ENCODE results near the gene APBB3. TPM values are rescaled to one million over a fixed set of nuclear protein-coding genes. Genes with fewer than 3 reads are reported as not detected.
"Not testable (repeated sequence)": the region's sequence is repeated elsewhere in the genome, so short reads cannot be mapped to it uniquely, and the experiment has no call there.

The APBB3 gene
- total RNA-seq, 4 donors from 2014 or later, result 13.5 to 55.9 (median 33.2) TPM

DNA sequence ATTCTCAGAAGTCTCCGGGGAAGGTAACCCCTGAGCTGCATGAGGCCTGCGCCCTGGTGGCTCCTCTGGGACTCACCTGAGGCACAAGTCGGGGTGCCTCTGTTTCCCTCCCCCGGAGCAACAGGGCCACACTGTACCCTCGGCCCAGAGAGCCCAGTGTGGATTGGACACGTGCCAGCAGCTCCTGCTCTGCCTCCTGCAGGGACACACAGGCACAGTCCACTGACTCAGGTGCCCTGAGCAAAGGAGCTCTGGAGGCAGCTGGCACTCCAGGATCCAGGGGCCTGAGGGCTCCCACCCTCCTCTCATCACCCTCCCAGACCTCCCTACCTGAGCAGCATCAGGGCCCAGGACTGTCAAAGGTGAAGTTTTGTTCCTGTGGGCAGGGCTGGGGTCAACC lies 29.8 kb upstream of the APBB3 start:
- ATAC-seq (ENCODE audit: low FRiP score) (no peak), DNase-seq (ENCODE audit: low spot score) (no peak)
- TF ChIP-seq CTCF (IDR thresholded peaks at IDR 0.05), result no peak

DNA sequence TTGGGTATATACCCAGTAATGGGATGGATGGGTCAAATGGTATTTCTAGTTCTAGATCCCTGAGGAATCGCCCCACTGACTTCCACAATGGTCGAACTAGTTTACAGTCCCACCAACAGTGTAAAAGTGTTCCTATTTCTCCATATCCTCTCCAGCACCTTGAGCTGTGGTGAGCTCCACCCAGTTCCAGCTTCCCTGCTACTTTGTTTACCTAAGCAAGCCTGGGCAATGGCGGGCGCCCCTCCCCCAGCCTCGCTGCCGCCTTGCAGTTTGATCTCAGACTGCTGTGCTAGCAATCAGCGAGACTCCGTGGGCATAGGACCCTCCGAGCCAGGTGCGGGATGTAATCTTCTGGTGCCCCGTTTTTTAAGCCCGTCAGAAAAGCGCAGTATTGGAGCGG lies 28.7 kb upstream of the APBB3 start:
- DNase-seq (ENCODE audit: low spot score); ATAC-seq (ENCODE audit: low FRiP score): not testable (repeated sequence)

DNA sequence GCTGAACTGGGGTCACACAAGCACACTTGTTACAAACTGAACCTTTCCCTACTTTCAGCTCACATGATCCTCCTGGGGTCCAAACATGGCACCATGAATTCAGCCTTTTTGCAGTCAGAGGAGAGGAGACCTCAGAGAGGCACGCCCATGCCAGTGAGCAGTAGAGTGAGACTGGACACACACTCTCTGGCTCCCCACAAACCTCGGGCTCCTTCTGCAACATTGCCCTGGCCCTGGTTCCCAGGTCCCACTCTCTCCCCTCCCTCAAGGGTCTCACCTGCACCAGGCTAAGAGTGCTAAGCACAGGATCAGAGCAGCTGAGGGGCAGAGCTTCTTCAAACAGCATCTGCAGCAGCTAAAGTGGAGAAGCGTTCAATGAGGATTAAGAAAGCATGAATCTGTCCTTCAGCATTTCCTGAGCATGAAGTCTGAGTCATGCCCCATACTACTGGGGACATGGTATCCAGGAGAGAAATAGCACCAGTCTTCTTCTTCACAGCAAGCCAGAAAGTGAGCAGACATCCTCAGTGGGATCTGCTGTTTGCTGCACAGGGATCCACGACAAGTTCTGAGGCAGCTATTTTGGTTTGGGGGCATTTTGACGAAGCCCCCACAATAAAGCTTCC lies 27.5 kb upstream of the APBB3 start:
- ATAC-seq (ENCODE audit: low FRiP score), result no peak

GRCh38 chr5:140590861-140591260 lies 26.5 kb upstream of the APBB3 start:
- DNase-seq (ENCODE audit: low spot score) (no peak), ATAC-seq (ENCODE audit: low FRiP score) (no peak)
- TF ChIP-seq CTCF (IDR thresholded peaks at IDR 0.05), result no peak

More for the DNA sequence above, 27.5 kb upstream of the APBB3 start:
- no peak for DNase-seq (ENCODE audit: low spot score)
- TF ChIP-seq CTCF (IDR thresholded peaks at IDR 0.05), result no peak

DNA sequence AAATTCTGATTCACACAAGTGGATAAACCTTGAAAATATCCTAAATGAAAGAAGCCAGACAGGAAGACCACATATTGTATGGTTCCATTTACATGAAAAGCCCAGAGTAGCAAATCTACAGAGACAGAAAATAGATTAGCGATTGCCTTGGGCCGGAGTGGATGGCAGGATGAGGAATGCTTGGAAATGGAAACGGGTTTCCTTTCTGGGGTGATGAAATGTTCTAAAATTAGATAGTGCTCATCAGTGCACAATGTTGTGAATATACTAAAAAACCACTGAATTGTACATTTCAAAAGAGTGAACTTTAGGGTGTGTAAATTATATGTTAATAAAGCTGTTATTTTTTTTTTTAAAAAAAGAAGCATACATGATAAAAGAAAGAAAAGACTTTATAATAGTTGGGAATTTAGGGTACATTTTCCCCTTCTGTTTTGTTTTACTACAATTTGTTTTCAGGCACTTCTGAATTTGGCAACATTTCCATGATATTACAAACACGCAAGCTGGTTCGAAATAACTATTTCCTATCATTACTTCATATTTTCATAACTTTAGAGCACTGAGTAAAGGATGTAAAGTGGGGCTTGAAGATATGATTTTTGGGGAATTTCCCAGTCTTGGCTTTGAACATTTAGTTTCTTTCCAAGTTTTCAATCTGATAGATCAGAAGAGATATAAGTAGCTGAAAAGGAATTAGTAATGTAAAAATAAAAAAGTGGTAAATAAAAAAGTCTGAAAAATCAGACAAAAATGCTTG lies 24.1 kb upstream of the APBB3 start:
- peak; percentile 58 for ATAC-seq (ENCODE audit: low FRiP score)
- no peak for DNase-seq (ENCODE audit: low spot score)
- TF ChIP-seq CTCF (IDR thresholded peaks at IDR 0.05), result no peak

- DNase-seq (ENCODE audit: low spot score) (no peak), ATAC-seq (ENCODE audit: low FRiP score) (no peak)
- TF ChIP-seq CTCF (IDR thresholded peaks at IDR 0.05), result no peak
Measured at GRCh38 chr5:140587495-140587894, 23.1 kb upstream of the APBB3 start.

- not testable (repeated sequence) for ATAC-seq (ENCODE audit: low FRiP score)
Measured at GRCh38 chr5:140579188-140579747, 14.9 kb upstream of the APBB3 start.

GRCh38 chr5:140576776-140577201 lies 12.4 kb upstream of the APBB3 start:
- ATAC-seq (ENCODE audit: low FRiP score), result no peak

More at GRCh38 chr5:140579188-140579747, 14.9 kb upstream of the APBB3 start:
- not testable (repeated sequence) for DNase-seq (ENCODE audit: low spot score)

More at GRCh38 chr5:140576776-140577201, 12.4 kb upstream of the APBB3 start:
- no peak for TF ChIP-seq CTCF (IDR thresholded peaks at IDR 0.05)
- no peak for DNase-seq (ENCODE audit: low spot score)

Measured in omental fat pad (tissue), 4 donors.